ENCODE measurements around the gene GATAD2A. TPM values are rescaled to one million over a fixed set of nuclear protein-coding genes. Genes with fewer than 3 reads are reported as not detected.
A peak's percentile ranks its signal among the peaks of the same experiment; 100 is the strongest.

Gene GATAD2A
- total RNA-seq, 1 donor from 2014 or later = 150 TPM

GRCh38 chr19:19528721-19529490 is 123.4 kb downstream of the GATAD2A start, which contains the start of gene YJEFN3:
Gene YJEFN3, plus strand, starts transcription at chr19:19528911. Its CDS starts 22 bp downstream, at chr19:19528933.
- peaks cover 6% of the 10 kb centered on the region for H3K27me3 Mint-ChIP-seq (ENCODE audit: low read depth)
- H3K36me3 Mint-ChIP-seq (ENCODE audit: low read depth) = peaks cover 4% of the 10 kb centered on the region
- no peak for TF ChIP-seq CTCF (conservative IDR thresholded peaks at IDR 0.05)
- peak within 1 kb of the TSS; percentile 32 for H3K4me3 Mint-ChIP-seq
- peaks cover 48% of the 10 kb centered on the region for H3K4me1 Mint-ChIP-seq
- no peak for DNase-seq (ENCODE audit: low read depth, low spot score)
- H3K9me3 Mint-ChIP-seq = no peaks in the 10 kb centered on the region
- H3K27ac Mint-ChIP-seq (ENCODE audit: unreplicated experiment) = peak within 1 kb of the TSS; percentile 67

- Mint-ChIP-seq H3K9me3 (no peaks in the 10 kb centered on the region), H3K27me3 (ENCODE audit: low read depth) (peaks cover 7% of the 10 kb centered on the region), H3K27ac (ENCODE audit: unreplicated experiment) (peak overlapping the region; percentile 67), H3K4me3 (no peak overlapping the region), H3K36me3 (ENCODE audit: low read depth) (peaks cover 8% of the 10 kb centered on the region), H3K4me1 (peaks cover 52% of the 10 kb centered on the region)
- DNase-seq (ENCODE audit: low read depth, low spot score) = no peak
- TF ChIP-seq CTCF (conservative IDR thresholded peaks at IDR 0.05) = no peak
Observed at GRCh38 chr19:19529783-19530422, 124.4 kb downstream of the GATAD2A start.

GRCh38 chr19:19530423-19530804 is 124.9 kb downstream of the GATAD2A start:
- Mint-ChIP-seq H3K36me3 (ENCODE audit: low read depth) (peaks cover 8% of the 10 kb centered on the region), H3K9me3 (no peaks in the 10 kb centered on the region), H3K27me3 (ENCODE audit: low read depth) (peaks cover 7% of the 10 kb centered on the region), H3K27ac (ENCODE audit: unreplicated experiment) (no peak overlapping the region), H3K4me1 (peaks cover 47% of the 10 kb centered on the region), H3K4me3 (peak overlapping the region; percentile 67)
- no peak for DNase-seq (ENCODE audit: low read depth, low spot score)
- TF ChIP-seq CTCF (conservative IDR thresholded peaks at IDR 0.05) = no peak

GRCh38 chr19:19530889-19531288 is 125.4 kb downstream of the GATAD2A start:
- H3K9me3 Mint-ChIP-seq = no peaks in the 10 kb centered on the region
- peaks cover 8% of the 10 kb centered on the region for H3K36me3 Mint-ChIP-seq (ENCODE audit: low read depth)
- peak overlapping the region; percentile 90 for H3K27ac Mint-ChIP-seq (ENCODE audit: unreplicated experiment)
- H3K27me3 Mint-ChIP-seq (ENCODE audit: low read depth) = peaks cover 7% of the 10 kb centered on the region
- no peak for TF ChIP-seq CTCF (conservative IDR thresholded peaks at IDR 0.05)
- DNase-seq (ENCODE audit: low read depth, low spot score) = no peak
- H3K4me3 Mint-ChIP-seq = peak overlapping the region; percentile 67
- H3K4me1 Mint-ChIP-seq = peaks cover 47% of the 10 kb centered on the region

- H3K27me3 Mint-ChIP-seq (ENCODE audit: low read depth) = peaks cover 13% of the 10 kb centered on the region
- no peaks in the 10 kb centered on the region for H3K9me3 Mint-ChIP-seq
- H3K4me1 Mint-ChIP-seq = peaks cover 35% of the 10 kb centered on the region
- peak overlapping the region; percentile 19 for H3K27ac Mint-ChIP-seq (ENCODE audit: unreplicated experiment)
- peak; percentile 98 for TF ChIP-seq CTCF (conservative IDR thresholded peaks at IDR 0.05)
- H3K4me3 Mint-ChIP-seq = peak overlapping the region; percentile 61
- H3K36me3 Mint-ChIP-seq (ENCODE audit: low read depth) = peaks cover 8% of the 10 kb centered on the region
- DNase-seq (ENCODE audit: low read depth, low spot score) = peak; percentile 86
Observed at GRCh38 chr19:19531951-19532805, 126.7 kb downstream of the GATAD2A start.

Measured in neural crest cell (in vitro differentiated cells).